Neural cell (in vitro differentiated cells): ENCODE measurements around the gene TFAM. TPM values are rescaled to one million over a fixed set of nuclear protein-coding genes. Genes with fewer than 3 reads are reported as not detected.

ENCODE experiments used
- H2AFZ ChIP-seq: fragments of 200-600, 300-800 bp; sonication (generic), shearing (Covaris generic); 2 replicates; pipeline ENCODE4 v1.6.0; 2014; ENCODE audit warnings: low read depth, mild to moderate bottlenecking, antibody characterized with exemption, low read length, moderate library complexity
- H3F3A ChIP-seq: fragments of 200-600 bp; shearing (Covaris generic); 2 replicates; pipeline ENCODE4 v1.6.1; 2016; ENCODE audit warnings: mild to moderate bottlenecking, moderate library complexity, mixed read lengths, antibody characterized with exemption, low read length; ENCODE audit not compliant: insufficient read depth, poor library complexity, severe bottlenecking
- H3K27ac ChIP-seq: fragments of 200-600, 300-800 bp; sonication (generic), shearing (Covaris generic); 2 replicates; pipeline ENCODE4 v1.5.1; 2014; ENCODE audit warnings: mild to moderate bottlenecking, low read length, moderate library complexity
- H3K27me3 ChIP-seq: fragments of 300-800, 200-600 bp; sonication (generic), shearing (Covaris generic); 2 replicates; pipeline ENCODE4 v1.6.0; 2014; ENCODE audit warnings: mild to moderate bottlenecking, low read depth, low read length, moderate library complexity; ENCODE audit not compliant: insufficient read depth
- H3K36me3 ChIP-seq: fragments of 300-800, 200-600 bp; sonication (generic), shearing (Covaris generic); 2 replicates; pipeline ENCODE4 v1.5.1; 2014; ENCODE audit warnings: mild to moderate bottlenecking, antibody characterized with exemption, low read length, moderate library complexity; ENCODE audit not compliant: insufficient read depth
- H3K4me2 ChIP-seq: fragments of 300-800, 200-600 bp; sonication (generic), shearing (Covaris generic); 2 replicates; pipeline ENCODE4 v1.6.0; 2014; ENCODE audit warnings: mild to moderate bottlenecking, low read length
- H3K4me3 ChIP-seq: fragments of 300-800, 200-600 bp; sonication (generic), shearing (Covaris generic); 2 replicates; pipeline ENCODE4 v1.5.1; 2014; ENCODE audit warnings: mild to moderate bottlenecking, low read length, moderate library complexity
- H3K79me2 ChIP-seq: fragments of 200-600 bp; shearing (Covaris generic); replicated peaks from 2 replicates; pipeline ENCODE4 v1.6.0; 2014; ENCODE audit warnings: mild to moderate bottlenecking, low read length, moderate library complexity; ENCODE audit not compliant: insufficient read depth
- H3K9ac ChIP-seq: fragments of 300-800, 200-600 bp; sonication (generic), shearing (Covaris generic); 2 replicates; pipeline ENCODE4 v1.6.1; 2016; ENCODE audit warnings: mild to moderate bottlenecking, low read length, mixed read lengths
- H3K9me2 ChIP-seq: fragments of 200-600 bp; shearing (Covaris generic); 2 replicates; pipeline ENCODE4 v1.6.1; 2016; ENCODE audit warnings: mild to moderate bottlenecking, low read length, mixed read lengths; ENCODE audit not compliant: insufficient read depth
- H3K9me3 ChIP-seq: fragments of 200-600, 300-800 bp; sonication (generic), shearing (Covaris generic); 2 replicates; pipeline ENCODE4 v1.6.1; 2016; ENCODE audit warnings: mild to moderate bottlenecking, mixed run types, low read length, moderate library complexity, mixed read lengths
- H4K20me1 ChIP-seq: fragments of 200-600 bp; shearing (Covaris generic); 2 replicates; pipeline ENCODE4 v1.6.1; 2016; ENCODE audit warnings: mild to moderate bottlenecking, mixed run types; ENCODE audit not compliant: insufficient read depth
- EP300 ChIP-seq: fragments of 450-650 bp; conservative IDR thresholded peaks from 2 replicates; pipeline ENCODE4 v1.6.1; 2014; ENCODE audit warnings: antibody characterized with exemption, mild to moderate bottlenecking, moderate library complexity; ENCODE audit not compliant: poor library complexity, severe bottlenecking
- EZH2 ChIP-seq: fragments of 200-600, 300-800 bp; shearing (Covaris generic), sonication (generic); IDR thresholded peaks from 2 replicates; pipeline ENCODE4 v1.6.1; 2014; ENCODE audit warnings: antibody characterized with exemption, low read length, borderline replicate concordance, mild to moderate bottlenecking; ENCODE audit not compliant: insufficient read depth, poor library complexity, severe bottlenecking
- MXI1 ChIP-seq: fragments of 450-650 bp; conservative IDR thresholded peaks from 2 replicates; pipeline ENCODE4 v1.6.1; 2014; ENCODE audit warnings: antibody characterized with exemption, mild to moderate bottlenecking; ENCODE audit not compliant: poor library complexity, severe bottlenecking
- POLR2AphosphoS5 ChIP-seq: IDR thresholded peaks from 2 replicates; pipeline ENCODE4 v1.6.1; 2012
- RAD21 ChIP-seq: fragments of 450-650 bp; conservative IDR thresholded peaks from 2 replicates; pipeline ENCODE4 v1.6.1; 2014; ENCODE audit warnings: antibody characterized with exemption, mild to moderate bottlenecking, moderate library complexity
- SMC3 ChIP-seq: fragments of 450-650 bp; conservative IDR thresholded peaks from 2 replicates; pipeline ENCODE4 v1.6.1; 2014; ENCODE audit warnings: antibody characterized with exemption, mild to moderate bottlenecking, moderate library complexity; ENCODE audit not compliant: poor library complexity
- TAF1 ChIP-seq: IDR thresholded peaks from 2 replicates; pipeline ENCODE4 v1.6.1; 2012; ENCODE audit warnings: low read depth
- polyA plus RNA-seq: library from polyadenylated mRNA; depleted of rRNA; stranded (reverse); fragments of >200 nt; gene quantifications from 2 replicates; pipeline ENCODE4 v1.2.3, GENCODE V29; 2014
- TF ChIP-seq, protein P1 (sequence below): IDR thresholded peaks from 2 replicates; pipeline ENCODE4 v1.6.1; 2012; ENCODE audit warnings: borderline replicate concordance
- TF ChIP-seq, protein P2 (sequence below): fragments of 450-650 bp; IDR thresholded peaks from 2 replicates; pipeline ENCODE4 v1.5.1; 2014; ENCODE audit warnings: antibody characterized with exemption, mild to moderate bottlenecking, moderate library complexity; ENCODE audit not compliant: poor library complexity, severe bottlenecking

TFAM gene
- polyA plus RNA-seq, 1 donor from 2014 or later: 27.2 TPM

DNA sequence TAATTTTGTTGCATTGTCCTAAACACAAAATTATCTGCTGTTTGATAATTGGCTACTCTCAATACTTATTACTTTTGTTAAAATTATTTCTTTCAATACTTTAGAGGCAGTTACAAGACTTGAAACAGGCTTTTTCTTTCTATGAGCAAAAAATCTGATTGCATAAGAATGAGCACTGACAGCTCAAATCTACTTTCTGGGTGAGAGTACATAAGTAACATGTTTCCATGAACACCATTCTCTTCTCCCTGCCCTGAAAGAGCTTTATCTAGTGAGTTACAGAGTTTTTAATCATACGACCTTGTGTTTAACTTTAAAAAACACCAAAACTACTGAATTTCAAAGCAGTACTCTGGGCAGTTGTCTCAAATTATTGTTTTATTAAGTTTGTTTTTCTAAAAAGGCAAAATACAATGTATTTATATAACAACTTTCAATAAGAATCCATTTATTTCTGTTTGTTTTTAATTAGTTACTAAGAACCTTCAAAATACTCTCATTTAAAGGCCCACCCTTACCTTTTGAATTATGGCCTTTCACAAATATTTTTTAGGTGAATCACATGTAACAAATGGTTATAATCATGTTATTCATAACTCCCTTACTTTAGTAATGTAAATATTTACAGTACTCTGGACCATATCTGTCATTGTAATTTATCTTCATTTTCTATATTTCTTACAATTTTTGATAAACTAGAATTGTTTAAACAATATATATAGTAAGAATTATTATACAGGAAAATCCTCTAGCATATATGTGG, 23.0 kb upstream of the TFAM start:
- H2AFZ ChIP-seq: no peak overlapping the region
- no peak overlapping the region for H3K4me2 ChIP-seq
- H3F3A ChIP-seq: no peaks in the 10 kb centered on the region
- TF ChIP-seq MXI1: no peak
- TF ChIP-seq EZH2: no peak
- no peak for TF ChIP-seq POLR2AphosphoS5
- no peak for TF ChIP-seq SMC3
- no peak for TF ChIP-seq EP300
- TF ChIP-seq, protein P1, sequence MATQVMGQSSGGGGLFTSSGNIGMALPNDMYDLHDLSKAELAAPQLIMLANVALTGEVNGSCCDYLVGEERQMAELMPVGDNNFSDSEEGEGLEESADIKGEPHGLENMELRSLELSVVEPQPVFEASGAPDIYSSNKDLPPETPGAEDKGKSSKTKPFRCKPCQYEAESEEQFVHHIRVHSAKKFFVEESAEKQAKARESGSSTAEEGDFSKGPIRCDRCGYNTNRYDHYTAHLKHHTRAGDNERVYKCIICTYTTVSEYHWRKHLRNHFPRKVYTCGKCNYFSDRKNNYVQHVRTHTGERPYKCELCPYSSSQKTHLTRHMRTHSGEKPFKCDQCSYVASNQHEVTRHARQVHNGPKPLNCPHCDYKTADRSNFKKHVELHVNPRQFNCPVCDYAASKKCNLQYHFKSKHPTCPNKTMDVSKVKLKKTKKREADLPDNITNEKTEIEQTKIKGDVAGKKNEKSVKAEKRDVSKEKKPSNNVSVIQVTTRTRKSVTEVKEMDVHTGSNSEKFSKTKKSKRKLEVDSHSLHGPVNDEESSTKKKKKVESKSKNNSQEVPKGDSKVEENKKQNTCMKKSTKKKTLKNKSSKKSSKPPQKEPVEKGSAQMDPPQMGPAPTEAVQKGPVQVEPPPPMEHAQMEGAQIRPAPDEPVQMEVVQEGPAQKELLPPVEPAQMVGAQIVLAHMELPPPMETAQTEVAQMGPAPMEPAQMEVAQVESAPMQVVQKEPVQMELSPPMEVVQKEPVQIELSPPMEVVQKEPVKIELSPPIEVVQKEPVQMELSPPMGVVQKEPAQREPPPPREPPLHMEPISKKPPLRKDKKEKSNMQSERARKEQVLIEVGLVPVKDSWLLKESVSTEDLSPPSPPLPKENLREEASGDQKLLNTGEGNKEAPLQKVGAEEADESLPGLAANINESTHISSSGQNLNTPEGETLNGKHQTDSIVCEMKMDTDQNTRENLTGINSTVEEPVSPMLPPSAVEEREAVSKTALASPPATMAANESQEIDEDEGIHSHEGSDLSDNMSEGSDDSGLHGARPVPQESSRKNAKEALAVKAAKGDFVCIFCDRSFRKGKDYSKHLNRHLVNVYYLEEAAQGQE: no peak
- TF ChIP-seq RAD21: no peak
- no peak for TF ChIP-seq TAF1
- TF ChIP-seq, protein P2, sequence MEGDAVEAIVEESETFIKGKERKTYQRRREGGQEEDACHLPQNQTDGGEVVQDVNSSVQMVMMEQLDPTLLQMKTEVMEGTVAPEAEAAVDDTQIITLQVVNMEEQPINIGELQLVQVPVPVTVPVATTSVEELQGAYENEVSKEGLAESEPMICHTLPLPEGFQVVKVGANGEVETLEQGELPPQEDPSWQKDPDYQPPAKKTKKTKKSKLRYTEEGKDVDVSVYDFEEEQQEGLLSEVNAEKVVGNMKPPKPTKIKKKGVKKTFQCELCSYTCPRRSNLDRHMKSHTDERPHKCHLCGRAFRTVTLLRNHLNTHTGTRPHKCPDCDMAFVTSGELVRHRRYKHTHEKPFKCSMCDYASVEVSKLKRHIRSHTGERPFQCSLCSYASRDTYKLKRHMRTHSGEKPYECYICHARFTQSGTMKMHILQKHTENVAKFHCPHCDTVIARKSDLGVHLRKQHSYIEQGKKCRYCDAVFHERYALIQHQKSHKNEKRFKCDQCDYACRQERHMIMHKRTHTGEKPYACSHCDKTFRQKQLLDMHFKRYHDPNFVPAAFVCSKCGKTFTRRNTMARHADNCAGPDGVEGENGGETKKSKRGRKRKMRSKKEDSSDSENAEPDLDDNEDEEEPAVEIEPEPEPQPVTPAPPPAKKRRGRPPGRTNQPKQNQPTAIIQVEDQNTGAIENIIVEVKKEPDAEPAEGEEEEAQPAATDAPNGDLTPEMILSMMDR: no peak
- no peak overlapping the region for H3K4me3 ChIP-seq
- no peak overlapping the region for H3K27ac ChIP-seq
- H3K36me3 ChIP-seq: no peaks in the 10 kb centered on the region
- no peaks in the 10 kb centered on the region for H3K9me3 ChIP-seq
- H3K79me2 ChIP-seq: no peaks in the 10 kb centered on the region
- H4K20me1 ChIP-seq: no peaks in the 10 kb centered on the region
- no peak overlapping the region for H3K9ac ChIP-seq
- no peaks in the 10 kb centered on the region for H3K9me2 ChIP-seq
- no peaks in the 10 kb centered on the region for H3K27me3 ChIP-seq

DNA sequence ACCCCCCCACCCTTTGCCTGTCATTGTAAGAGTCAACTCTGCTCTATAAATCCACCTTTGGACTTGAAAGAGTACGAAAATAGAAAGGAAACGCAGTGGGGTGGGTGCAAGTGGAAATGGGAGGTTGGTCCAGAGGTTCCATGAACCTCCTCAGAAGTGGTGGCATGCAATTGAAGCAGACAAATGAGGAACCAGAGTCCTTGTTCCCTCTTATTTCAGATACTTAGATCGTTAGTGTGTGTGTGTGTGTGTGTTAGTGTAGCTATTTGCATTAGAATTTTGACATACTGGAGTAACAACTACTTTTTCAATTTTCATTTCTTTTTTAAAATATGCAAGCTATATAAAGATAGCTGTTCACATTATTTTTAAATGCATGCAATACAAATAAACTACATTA, 18.1 kb upstream of the TFAM start:
- Histone ChIP-seq H3K9ac (no peak overlapping the region), H2AFZ (no peak overlapping the region), H3F3A (no peaks in the 10 kb centered on the region), H4K20me1 (no peaks in the 10 kb centered on the region), H3K79me2 (no peaks in the 10 kb centered on the region), H3K4me3 (no peak overlapping the region), H3K27ac (no peak overlapping the region), H3K9me3 (no peaks in the 10 kb centered on the region), H3K4me2 (no peak overlapping the region), H3K27me3 (no peaks in the 10 kb centered on the region), H3K36me3 (peaks cover 9% of the 10 kb centered on the region), H3K9me2 (no peaks in the 10 kb centered on the region)
- TF ChIP-seq TAF1: no peak
- no peak for TF ChIP-seq POLR2AphosphoS5
- TF ChIP-seq RAD21: no peak
- TF ChIP-seq, protein P1: no peak
- no peak for TF ChIP-seq EZH2
- no peak for TF ChIP-seq MXI1
- no peak for TF ChIP-seq EP300
- no peak for TF ChIP-seq SMC3
- TF ChIP-seq, protein P2: no peak
